NCI-H524 treated with DMSO at 0.1 percent for 48 hours (cell line): ENCODE data around the gene ZFP69B.
"Not testable (repeated sequence)": the region's sequence is repeated elsewhere in the genome, so short reads cannot be mapped to it uniquely, and the experiment has no call there.

Source experiments
- DNase-seq: peaks from one replicate; lab custom pipeline; 2025; lab: John Stamatoyannopoulos, UW

ZFP69B gene

DNA sequence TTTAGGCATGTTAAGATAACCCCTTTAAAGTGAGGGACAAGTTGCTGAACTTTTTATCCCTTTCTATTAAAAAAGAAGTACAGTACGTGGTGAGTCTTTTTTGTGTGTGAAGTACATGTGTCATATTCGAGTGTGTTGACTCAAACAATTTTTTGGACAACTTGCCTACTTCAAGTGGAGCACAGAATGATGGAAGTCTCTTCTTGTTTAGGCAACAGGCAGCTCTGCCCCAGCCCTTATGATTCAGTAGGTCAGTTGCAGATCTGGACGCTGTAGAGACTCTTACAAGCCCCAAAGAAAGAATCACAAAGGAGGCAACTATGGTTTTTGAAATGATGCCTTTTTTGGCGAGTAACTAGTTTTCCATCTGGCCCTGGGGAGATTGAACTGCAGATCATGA, 14.4 kb upstream of the ZFP69B start:
- no peak for DNase-seq

DNA sequence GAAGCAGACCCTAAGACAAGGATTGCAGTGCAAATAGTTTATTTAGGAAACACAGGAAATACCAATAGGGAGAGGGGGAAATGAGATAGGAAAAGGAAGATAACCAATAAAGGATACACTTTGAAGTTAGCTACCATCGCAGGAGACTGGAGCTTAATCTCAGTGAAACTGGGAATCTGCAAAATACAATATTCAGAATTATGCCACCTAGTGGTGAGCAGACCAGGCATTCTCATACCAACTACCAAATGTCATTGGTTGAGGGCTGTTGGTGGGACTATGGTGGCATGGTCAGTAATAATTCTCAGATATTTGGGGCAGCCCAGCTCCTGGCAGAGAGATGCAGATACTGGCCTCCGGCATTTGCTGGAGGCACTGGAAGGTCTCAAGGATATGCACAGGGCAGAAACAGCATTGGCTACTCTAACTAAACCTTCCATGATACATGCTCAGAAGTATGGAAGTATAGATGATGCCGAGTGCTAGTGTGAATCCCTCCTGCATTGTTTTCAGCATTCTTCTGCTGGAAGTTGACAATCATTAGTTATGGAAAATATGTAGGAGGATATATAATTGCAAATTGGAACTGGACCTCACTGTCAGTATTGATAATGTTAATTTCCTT, 11.8 kb upstream of the ZFP69B start:
- no peak for DNase-seq

DNA sequence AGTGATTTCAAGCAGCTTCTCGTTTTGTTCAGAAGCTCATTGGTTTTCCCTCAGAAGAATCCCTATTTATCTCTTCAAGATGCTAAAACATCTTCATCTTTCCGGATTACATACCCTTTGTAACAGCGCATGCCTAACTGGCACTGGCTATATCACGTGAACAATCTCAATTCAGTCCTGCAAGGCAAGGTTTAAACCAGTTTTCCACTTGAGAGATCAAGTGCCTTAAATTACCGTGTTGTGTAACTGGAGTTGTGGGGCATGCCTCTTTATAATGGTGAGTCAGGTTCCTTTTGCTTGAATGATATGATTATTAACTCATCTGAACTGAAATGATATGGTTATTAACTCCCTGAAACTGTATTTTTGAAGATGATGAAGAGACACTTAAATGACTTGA, 11.0 kb upstream of the ZFP69B start:
- DNase-seq, result no peak

DNA sequence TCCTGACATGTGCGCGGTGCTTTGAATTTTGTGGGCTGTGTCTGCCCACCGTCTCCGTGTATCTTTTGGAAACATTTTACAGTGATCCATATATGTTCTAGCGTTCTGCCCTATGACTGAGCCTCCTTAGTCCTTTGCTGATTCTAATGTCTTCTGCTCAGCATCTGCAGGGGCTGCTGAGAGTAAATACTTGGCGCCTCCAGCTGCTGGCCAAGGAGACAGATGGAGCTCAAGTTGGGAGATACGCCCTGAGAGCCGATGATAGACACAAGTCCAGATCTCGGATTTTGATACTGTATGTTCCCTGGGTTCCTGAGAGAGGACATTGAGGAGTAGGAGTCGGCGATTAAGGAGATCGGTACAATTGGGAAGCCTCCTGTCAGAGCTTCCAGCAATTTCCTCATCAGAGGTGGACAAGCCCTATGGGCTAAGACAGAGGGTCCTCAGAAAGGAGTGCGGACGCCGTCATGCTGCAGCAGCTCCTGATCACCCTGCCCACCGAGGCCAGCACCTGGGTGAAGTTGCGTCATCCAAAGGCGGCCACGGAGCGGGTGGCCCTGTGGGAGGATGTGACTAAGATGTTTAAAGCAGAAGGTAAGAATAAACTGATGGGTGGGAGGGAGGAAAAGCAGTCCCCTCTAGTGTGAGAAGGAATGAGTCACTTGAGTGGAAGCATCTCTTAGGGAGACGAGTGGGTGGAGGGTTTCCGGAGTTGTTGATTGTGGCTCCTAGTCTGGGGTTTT, 390 bp downstream of the ZFP69B start:
- DNase-seq, result peak; percentile 29

DNA sequence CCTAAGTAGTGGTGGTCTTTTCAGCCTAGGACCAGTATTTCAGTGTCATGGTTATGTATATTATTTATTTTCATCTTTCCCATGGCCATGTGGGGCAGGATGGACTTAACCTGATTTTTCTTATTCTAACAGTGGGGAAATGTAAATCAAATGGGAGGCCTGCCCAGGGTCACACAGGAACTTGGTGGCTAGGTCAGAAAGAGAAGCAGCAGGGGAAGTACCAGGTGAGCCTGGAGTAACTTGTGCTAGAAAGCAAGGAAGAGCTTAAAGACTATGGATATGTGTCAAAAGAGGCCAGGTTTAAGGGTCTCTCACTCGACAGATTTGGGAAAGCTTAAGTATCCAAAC, 936 bp downstream of the ZFP69B start:
- no peak for DNase-seq

DNA sequence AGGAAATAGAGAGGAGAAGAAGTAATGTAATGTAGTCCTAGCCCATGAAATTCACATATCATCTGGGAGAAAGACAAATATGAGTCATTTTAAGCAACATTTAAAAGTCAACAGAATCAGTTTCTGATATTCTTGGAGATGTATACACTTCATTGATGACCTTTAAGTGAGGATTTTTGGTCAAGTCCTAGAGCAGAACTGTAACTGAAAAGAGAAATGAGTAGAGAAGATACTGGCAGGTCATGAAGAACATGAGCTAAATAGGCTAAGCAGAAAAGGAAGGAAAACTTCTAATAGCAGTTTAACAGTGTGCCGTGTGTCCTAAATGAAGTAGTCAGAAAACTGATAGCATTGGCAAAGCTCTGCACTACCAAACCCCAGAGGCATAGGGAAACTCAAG, 4.6 kb downstream of the ZFP69B start:
- DNase-seq, result no peak

DNA sequence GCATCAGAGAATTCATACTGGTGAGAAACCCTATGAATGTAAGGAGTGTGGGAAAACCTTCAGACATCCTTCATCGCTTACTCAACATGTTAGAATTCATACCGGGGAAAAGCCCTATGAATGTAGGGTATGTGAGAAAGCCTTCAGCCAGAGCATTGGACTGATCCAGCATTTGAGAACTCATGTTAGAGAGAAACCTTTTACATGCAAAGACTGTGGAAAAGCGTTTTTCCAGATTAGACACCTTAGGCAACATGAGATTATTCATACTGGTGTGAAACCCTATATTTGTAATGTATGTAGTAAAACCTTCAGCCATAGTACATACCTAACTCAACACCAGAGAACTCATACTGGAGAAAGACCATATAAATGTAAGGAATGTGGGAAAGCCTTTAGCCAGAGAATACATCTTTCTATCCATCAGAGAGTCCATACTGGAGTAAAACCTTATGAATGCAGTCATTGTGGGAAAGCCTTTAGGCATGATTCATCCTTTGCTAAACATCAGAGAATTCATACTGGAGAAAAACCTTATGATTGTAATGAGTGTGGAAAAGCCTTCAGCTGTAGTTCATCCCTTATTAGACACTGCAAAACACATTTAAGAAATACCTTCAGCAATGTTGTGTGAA, 12.8 kb downstream of the ZFP69B start:
- no peak for DNase-seq

DNA sequence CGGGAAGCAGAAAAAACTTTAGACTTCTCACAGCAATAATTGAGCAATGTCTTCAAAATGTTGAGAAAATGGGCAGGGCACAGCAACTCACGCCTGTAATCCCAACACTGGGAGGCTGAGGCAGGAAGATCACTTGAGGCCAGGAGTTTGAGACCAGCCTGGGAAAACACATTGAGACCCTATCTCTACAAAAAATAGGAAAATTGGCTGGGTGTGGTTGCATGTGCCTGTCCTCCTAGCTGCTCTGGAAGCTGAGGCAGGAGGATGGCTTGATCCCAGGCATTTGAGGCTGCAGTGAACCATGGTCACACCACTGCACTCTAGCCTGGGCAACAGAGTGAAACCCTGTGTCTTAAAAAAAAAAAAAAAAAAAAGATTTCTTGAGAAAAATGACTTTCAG, 19.1 kb downstream of the ZFP69B start:
- DNase-seq, result no peak

DNA sequence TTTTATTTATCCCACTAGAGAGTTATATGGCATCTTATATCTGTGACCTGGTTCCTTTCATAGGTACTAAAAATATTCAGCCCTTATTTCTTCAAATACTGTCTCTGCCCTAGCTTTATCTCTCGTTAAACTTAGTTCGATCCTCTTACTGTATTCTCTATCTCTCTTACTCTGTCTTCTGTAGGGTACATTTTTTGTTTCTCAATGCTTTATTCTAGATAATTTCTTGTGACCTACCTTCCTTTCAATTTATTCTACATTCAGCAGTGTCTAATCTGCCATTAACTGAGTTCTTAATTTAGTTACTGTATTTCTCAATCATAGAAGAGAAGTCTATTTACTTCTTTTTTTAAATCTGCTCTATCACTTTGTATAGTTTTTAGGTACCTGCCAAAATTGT, 25.0 kb downstream of the ZFP69B start:
- DNase-seq, result no peak

DNA sequence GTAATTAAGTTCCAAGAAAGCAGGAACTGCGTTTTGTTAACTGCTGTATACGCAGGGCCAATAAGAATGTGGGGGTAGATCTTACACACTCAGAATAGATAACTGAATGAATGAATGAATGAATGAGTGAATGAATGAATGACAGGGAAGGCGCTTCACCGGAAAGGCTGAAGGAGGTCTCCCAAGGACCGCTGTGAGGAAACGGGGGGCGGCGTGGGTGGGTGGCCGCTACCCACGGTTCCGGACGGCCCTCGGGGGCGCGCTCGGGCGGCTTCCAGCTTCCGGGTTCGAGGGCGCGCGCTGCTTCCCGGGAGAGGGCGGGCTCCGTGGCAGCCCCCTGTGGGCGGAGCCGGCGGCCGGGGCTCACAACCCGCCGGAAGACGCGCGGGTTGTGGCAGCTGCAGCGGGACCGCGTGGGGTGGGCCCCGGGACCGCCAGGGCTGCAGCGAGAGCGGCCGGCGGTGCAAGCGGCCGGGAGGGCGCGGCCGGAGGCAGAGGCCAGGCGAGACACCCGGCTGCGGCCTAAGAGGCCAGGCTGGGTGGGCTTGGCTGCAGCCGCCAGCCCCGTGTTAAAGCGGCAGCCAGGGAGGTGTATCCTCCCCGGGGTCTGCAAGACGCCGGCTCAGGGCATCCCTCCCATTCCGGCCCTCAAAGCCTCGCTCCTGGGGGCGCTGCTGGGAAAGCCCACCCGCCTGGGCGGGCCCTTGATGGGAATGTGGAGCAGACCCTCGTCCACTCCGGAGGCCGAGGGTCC, 26.8 kb downstream of the ZFP69B start, which contains the start of gene ZFP69:
Gene ZFP69, plus strand, starts transcription at position 367 of the 754 bp plus-strand sequence. CDS start 2,072 bp downstream, outside the sequence.
- no peak for DNase-seq

DNA sequence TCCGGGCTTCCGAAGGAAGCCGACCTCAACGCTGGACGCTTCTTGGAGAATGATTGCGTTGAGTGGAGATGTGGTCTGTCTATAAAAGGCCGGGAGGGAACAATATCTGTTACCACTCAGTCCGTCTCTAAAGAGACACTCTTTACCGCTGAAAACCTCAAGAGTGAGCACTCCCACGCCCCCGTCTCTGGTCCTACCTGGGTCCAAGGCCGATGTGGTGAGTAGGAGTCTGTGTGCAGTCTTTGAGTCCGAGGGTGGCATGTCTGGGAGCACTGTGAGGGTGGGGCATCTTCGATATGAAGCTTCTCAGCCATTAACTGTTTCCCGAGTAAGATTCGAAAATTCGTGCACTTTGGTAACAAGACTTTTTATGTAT, 27.4 kb downstream of the ZFP69B start:
- no peak for DNase-seq

DNA sequence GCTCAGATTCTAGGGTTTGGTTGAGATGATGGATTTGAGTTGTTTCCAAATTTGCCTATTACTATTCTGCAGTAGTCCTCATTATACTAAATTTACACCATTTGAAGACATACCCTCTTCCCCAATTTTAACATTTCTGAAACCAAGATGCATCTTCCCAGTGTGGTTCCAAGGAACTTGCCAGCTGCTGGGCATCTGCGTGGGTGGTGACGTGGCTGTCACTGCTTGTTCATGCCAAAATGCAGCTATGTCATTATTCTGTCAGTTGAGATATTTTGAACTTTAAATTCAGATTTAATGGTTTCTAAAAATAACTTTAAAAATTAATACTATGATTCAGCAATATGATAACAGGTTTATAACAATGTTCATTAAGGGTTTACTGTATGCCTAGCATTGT, 28.0 kb downstream of the ZFP69B start:
- DNase-seq, result no peak

DNA sequence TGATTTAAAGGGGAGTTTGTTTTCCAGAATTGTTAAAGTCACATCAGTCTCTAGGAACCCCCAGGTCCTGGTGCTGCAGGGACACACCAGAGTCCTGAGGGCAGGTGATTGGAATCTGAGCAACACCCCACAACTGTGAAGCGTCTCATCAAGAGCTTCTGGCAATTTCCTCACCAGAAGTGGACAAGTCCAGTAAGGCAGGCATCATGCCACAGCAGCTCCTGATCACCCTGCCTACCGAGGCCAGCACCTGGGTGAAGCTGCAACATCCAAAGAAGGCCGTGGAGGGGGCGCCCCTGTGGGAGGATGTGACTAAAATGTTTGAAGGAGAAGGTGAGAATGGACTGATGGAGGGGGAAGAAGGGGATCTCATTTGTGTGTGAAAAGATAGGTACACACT, 28.9 kb downstream of the ZFP69B start:
- no peak for DNase-seq

DNA sequence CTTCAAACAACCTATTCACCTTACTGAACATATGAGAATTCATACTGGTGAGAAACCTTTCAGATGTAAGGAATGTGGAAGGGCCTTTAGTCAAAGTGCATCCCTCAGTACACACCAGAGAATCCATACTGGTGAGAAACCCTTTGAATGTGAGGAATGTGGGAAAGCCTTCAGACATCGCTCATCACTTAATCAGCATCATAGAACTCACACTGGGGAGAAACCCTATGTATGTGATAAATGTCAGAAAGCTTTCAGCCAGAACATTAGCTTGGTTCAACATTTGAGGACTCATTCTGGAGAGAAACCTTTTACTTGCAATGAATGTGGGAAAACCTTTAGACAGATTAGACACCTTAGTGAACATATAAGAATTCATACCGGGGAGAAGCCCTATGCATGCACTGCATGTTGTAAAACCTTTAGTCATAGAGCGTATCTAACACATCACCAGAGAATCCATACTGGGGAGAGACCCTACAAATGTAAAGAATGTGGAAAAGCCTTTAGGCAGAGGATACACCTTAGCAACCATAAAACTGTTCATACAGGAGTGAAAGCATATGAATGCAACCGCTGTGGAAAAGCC, 45.1 kb downstream of the ZFP69B start:
- DNase-seq, result no peak

DNA sequence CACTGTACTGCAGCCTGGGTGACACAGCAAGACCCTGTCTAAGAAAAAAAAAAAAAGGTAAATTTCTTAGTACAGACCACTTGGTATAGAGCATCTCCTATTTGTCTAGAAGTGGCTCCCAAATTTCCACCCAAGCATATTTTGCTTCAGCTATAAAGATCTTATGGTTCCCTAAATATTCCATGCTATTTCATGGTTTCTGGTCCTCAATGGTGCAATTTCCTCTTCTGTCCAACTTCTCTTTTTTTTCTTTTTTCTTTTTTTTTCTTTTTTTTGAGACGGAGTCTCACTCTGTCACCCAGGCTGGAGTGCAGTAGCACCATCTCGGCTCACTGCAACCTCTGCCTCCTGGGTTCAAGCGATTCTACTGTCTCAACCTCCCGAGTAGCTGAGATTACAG, 52.4 kb downstream of the ZFP69B start:
- not testable (repeated sequence) for DNase-seq

DNA sequence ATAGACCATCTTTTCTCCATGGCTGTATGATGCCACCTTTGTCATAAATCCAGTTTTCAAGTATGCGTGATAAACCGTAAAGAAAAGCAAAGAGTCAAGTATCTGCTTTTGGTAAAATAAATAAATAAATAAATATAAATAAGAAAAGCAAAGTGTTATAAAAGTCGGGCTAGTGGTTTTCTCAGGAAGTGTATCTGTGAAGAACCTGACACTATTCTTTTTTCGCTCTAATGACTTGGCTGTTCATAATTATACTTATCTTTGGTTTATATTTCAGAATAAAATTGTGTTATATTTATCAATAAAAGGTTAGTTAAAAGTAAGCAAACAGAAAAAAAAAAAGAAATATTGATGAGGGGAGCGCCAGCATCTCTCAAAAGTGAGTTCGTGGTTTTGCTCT, 57.7 kb downstream of the ZFP69B start:
- DNase-seq, result no peak

DNA sequence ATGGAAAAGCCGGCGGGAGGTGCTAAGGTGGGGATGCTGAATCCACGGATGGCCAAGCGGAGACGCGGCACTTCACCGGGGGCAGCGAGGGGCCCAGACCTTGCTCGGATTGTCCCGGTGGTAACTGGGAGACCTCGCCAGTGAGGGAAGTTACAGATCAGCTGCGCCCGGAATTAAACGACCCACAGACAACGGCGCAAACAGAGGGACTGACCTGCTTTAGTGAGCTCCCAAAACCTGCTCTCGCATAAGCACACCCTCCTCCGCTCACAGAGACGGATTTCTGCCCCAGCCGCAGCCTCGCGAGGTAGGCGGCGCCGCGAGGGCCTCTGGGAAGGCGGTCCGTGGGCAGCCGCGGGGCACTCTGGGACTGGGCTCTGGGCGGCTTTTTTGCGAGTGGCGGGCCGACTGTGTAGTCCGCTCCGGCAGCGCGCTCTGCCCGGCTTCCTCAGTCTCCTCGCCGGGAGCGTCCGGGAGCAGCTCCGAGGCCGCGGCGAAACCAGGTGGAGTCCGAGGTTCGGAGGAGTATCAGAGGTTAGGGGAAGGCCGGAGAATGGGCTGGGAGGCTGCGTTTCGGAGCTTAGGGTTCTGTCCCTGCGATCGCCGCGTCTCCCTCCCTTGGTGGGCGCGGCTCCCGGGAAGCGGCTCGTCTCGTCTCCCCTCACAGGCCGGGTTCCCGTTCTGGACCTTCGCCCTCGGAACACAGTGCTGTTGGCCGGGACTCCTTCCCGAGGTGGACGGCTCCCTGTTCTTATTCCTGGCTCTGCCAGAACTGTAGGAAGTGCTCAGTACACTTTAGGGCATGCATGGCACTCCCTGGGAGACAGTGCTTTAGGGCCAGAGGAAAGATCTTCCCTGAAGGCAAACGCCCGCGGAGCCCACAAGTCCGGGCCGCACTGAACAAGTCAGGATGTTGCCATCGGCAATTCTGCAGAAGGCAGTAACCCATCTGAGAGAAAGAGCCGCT, 58.4 kb downstream of the ZFP69B start, which contains the start of gene EXO5:
Gene EXO5, plus strand, starts transcription at position 393 of the 967 bp plus-strand sequence. CDS start 5,778 bp downstream, outside the sequence.
- peak; percentile 49 for DNase-seq
